Femur (tissue), 1 donor: ENCODE measurements around the gene SMOC1.

Source experiments
- DNase-seq: peaks from one replicate; pipeline ENCODE4 v3.0.0-alpha.2; 2017

SMOC1 gene

DNA sequence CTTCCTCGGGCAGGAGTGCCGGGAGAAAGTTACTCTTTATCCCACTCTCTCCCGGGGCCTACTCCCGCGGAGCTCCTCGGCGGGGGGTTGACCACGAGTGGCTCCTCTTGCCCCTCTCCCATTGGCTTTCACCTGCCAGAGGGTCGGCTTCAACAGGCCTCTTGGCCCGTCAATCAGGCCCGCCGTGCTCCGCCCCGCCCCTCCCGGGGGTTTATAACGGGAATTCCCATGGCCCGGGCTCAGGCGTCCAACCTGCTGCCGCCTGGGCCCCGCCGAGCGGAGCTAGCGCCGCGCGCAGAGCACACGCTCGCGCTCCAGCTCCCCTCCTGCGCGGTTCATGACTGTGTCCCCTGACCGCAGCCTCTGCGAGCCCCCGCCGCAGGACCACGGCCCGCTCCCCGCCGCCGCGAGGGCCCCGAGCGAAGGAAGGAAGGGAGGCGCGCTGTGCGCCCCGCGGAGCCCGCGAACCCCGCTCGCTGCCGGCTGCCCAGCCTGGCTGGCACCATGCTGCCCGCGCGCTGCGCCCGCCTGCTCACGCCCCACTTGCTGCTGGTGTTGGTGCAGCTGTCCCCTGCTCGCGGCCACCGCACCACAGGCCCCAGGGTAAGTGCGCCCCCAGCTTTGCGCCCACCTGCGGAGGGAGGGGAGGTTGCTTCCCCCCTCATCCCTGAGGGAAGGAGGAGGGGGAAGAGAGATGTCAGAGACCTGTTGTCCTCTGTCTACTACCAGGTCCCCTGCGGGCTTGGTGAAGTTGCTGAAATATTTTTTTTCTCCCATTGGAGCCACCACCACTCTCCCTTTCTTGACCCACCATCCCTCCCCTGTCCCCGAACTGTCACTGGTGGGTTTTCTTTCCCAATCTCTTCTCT lies at the start of gene SMOC1:
SMOC1 (plus strand) TSS at position 242 of the 869 bp plus-strand sequence; CDS start at position 505, 263 bp downstream.
- DNase-seq: peak; percentile 80

- DNase-seq: no peak
These were observed 40.3 kb upstream of the SMOC1 start for GRCh38 chr14:69838881-69839416.

- no peak for DNase-seq
These were observed 39.6 kb upstream of the SMOC1 start for GRCh38 chr14:69839661-69840060.

DNA sequence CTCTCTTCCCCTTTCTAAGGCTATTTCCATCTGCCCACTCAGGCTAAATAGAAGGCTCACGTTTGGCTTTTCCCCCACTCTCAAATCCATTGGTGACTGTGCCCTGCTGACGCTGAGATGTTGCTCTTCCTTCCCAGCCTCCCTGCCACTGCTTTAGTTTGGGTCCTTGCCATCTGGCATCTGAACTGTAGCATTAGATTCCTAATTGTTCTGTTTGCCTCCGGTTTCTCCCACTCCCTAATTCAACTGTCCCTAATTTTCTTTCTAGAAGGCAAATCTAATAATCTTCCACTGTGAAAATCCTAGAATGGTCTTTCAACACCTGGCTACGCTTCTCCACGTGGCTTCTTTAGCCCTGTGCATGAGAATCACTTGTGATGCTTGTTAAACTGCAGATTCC lies 37.6 kb upstream of the SMOC1 start:
- no peak for DNase-seq

GRCh38 chr14:69842686-69843420 lies 36.4 kb upstream of the SMOC1 start:
- DNase-seq: no peak

GRCh38 chr14:69844171-69844570 lies 35.0 kb upstream of the SMOC1 start:
- DNase-seq: no peak

- no peak for DNase-seq
These were observed 34.1 kb upstream of the SMOC1 start for GRCh38 chr14:69845050-69845581.

DNA sequence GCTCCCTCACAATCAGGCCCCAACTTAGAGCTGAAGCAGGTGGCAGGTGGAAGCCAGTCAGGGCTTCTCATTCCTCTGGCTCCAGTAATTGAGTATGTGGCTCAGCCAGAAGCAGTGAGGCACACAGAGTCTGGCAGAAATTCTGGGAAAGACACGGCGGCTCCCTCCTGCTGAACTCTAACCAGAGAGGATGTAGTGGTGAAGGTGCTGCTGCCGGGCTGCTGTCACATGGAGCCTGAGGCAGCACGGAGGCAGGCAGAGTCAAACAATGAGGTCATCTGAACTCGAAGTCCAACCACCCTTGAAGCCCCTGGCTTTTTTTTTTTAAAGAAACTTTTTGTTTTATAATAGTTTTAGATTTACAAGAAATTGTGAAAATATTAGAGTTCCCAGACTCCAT lies 33.4 kb upstream of the SMOC1 start:
- no peak for DNase-seq

- no peak for DNase-seq
These were observed 31.1 kb upstream of the SMOC1 start for GRCh38 chr14:69848156-69848555.

- DNase-seq: no peak
These were observed 30.3 kb upstream of the SMOC1 start for GRCh38 chr14:69848903-69849391.

DNA sequence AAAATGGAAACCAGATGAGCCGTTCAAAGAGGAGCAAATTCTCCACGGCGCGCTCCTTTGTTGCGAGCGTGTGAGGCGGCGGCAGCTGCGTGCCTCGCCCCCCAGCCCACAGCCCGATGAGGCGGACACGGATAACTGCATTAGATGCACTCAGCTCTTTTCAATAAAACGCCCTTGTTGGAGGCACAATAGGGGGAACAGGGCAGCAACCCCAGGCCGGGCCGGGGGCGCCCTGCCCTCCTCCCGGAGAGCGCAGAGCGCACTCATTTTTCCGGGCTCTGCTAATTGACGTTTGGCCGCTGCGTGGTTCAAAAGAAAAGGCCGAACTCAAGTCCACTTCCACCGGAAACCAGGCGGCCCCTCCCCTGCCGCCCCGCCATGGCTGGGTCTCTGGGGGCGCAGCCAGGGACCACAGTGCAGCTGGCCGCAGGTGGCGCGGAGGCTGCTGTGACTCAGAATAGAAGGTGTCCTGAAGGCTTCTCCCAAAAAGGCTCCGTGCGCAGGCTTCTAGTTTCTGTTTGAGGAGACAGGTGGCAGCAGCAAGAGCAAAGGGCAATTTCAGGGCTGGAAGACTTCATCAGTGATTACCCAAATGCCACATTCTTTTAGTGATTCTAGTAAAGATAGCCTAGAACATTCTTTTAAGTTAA lies 29.0 kb upstream of the SMOC1 start:
- DNase-seq: peak; percentile 30

- no peak for DNase-seq
These were observed 28.5 kb upstream of the SMOC1 start for GRCh38 chr14:69850736-69851112.

DNA sequence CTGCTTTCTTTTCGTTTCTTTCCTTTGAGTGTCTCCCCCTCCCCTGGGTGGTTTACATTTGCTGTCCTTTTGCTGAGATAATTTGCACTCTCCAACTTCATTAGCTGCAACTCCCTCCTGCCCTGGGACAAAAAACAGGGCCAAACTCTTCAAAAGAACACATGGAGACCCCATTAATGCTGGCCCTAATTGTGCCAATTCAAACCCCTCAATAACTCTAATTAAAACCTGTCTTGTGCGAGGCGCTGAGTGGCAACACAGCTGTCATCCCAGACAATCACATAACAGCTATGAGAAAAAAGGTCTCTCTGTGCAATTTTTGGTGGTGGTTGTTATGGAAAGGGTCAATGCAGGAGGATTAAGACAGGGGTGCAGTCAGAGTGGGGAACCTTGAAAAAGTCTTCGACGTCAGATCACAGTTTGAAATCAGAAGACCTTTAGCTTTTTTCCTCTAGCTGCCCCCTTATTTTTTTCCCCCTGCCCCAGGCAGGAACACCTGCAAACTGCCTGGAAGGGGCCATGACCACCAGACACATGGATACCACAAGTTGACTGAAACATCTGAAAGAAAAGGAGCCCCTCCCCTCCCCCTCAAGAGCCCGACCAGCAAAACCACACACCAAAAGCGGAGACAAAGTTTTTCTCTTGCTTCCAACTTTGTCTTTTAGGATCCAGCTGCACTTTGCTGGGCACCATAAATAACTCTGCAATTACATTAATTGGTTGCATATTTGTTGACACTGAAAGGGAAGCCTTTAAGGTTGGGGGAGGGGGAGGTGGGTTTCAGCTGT lies 26.5 kb upstream of the SMOC1 start:
- no peak for DNase-seq

- no peak for DNase-seq
These were observed 25.4 kb upstream of the SMOC1 start for GRCh38 chr14:69853774-69854173.

DNA sequence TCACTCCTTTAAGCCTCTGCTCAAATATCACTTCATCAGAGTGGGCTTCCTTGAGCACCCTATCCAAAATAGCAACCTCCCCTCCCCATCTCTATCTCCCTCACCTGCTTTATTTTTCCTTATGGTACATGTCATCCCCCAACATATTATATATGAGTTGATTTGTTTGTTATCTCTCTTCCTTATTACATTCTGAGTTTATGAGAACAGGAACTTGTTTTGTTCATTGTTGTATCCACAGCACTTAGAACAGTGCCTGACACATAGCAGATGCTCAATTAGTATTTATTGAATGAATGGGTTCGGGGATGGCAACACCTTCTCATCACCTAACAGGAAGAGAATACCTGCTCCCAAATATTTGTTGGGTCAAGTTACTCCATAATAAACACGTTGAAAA lies 24.6 kb upstream of the SMOC1 start:
- DNase-seq: no peak

DNA sequence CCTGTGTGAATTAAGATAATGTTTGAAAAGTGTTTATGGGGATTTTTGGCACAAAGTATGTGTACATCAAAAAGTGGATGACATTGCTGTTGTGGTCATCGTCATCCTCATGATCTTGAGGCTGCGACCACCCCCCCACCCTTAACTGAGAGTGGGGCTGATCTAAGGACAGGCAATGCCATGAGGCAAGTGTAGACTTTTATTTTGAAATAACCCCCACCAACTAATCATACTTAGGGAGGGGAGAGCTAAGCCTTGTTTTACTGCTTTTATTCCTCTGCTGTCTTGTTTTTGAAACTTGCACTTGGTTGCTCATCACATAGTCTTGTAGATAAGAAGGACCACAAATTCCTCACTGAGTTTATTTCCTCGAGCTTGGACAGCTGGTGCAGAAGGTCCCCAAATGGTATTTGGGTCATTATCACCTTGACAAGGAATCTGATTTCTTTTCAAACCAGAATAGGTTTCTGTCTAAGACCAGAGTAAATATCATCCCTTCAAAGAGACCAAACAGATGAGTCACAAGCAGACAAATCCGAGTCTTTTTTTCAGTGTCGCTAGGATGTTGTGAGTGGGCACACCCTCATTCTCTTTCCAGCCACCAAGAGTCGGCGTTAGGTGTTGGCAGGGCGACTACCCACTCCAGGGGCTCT lies 23.9 kb upstream of the SMOC1 start:
- no peak for DNase-seq

DNA sequence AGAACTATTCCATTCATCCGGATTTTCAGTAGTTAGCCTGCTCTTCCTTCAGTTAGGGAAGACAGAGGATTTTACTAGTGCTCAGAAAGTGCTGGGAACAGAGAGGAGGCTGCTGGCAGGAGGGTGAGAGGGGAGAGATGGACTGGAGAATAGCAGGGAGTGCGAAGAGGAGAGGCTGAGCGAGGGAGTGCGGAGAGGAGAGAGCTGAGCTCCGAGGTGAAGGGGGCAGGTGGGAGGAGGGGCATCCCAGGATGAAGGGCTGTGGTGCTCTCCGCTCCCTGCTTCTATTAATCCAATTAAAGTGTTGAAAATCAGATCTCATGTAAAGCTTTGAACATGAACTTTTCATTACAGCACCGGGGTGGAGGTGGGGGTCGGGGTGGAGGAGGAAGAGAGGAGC lies 20.4 kb upstream of the SMOC1 start:
- DNase-seq: no peak

DNA sequence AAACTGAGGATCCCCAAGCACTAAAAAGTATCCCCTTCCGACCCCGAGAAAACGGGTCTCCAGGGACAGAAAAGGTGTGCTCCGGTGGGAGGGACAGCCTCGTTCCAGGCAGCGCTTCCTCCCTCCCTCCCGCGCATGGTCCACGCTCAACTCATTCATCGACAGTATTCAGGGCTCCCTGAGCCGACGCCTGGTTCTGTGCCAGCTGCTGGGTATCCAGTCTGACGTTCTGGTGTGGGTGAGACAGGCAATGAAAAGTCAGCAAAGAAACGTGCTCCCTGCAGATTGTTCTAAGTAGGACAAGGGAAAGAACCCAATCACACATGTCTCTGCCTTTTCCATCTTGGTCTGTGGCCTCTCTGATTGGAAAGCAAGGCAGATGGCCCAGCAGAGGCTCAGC lies 19.6 kb upstream of the SMOC1 start:
- no peak for DNase-seq

- DNase-seq: no peak
These were observed 19.0 kb upstream of the SMOC1 start for GRCh38 chr14:69860221-69860620.

- no peak for DNase-seq
These were observed 18.1 kb upstream of the SMOC1 start for GRCh38 chr14:69861025-69861569.

GRCh38 chr14:69863083-69863482 lies 16.1 kb upstream of the SMOC1 start:
- DNase-seq: no peak
